ENCODE measurements around the gene CHST8. TPM values are rescaled to one million over a fixed set of nuclear protein-coding genes. Genes with fewer than 3 reads are reported as not detected.

CHST8 gene
- total RNA-seq, 1 experiment from 2014 or later = not detected

DNA sequence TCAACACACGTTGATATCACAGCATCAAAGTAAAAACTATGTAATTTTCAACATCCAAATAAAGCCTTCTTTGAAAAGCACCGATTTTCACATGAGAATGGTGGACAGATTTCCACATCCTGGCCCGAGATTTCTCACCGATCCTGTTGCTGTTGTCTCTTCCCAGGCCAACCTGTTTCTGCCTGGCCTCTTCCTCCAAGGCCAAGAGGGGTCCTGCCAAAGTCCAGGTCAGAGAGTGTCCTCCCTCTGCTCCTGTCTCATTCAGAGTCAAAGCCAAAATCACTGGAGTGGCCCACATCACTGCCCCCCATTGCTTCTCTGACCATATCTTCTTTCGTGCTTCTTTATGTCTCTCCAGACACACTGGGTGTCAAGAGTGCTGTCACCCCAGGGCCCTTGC lies 49.5 kb downstream of the CHST8 start:
- POLR2A ChIA-PET (ENCODE audit: unreplicated experiment) = no interaction called here
- H3F3A ChIP-seq (ENCODE audit: insufficient read depth, low read depth) = no peaks in the 10 kb centered on the region
- H3K4me1 ChIP-seq (replicated peaks; ENCODE audit: insufficient read depth) = no peaks in the 10 kb centered on the region
- no peak overlapping the region for H3K4me2 ChIP-seq
- H3K4me3 ChIP-seq = no peak overlapping the region
- no peaks in the 10 kb centered on the region for H3K79me2 ChIP-seq (ENCODE audit: low read depth)
- no TSS peak for BruUV-seq (replicated peaks)
- no peaks in the 10 kb centered on the region for H3K9me3 ChIP-seq (ENCODE audit: insufficient read depth, low read depth)
- CTCF ChIA-PET = no interaction called here
- no peak overlapping the region for H2AFZ ChIP-seq
- no peak for TF ChIP-seq EZH2 (IDR thresholded peaks at IDR 0.05; ENCODE audit: low read depth)
- TF ChIP-seq, protein P1, sequence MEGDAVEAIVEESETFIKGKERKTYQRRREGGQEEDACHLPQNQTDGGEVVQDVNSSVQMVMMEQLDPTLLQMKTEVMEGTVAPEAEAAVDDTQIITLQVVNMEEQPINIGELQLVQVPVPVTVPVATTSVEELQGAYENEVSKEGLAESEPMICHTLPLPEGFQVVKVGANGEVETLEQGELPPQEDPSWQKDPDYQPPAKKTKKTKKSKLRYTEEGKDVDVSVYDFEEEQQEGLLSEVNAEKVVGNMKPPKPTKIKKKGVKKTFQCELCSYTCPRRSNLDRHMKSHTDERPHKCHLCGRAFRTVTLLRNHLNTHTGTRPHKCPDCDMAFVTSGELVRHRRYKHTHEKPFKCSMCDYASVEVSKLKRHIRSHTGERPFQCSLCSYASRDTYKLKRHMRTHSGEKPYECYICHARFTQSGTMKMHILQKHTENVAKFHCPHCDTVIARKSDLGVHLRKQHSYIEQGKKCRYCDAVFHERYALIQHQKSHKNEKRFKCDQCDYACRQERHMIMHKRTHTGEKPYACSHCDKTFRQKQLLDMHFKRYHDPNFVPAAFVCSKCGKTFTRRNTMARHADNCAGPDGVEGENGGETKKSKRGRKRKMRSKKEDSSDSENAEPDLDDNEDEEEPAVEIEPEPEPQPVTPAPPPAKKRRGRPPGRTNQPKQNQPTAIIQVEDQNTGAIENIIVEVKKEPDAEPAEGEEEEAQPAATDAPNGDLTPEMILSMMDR (conservative IDR thresholded peaks at IDR 0.05) = no peak
- no peaks in the 10 kb centered on the region; the same call in 1 of the 2 replicates for H4K20me1 ChIP-seq (ENCODE audit: insufficient read depth)
- DNase-seq = no peak
- H3K36me3 ChIP-seq (ENCODE audit: low read depth) = no peaks in the 10 kb centered on the region
- H3K27ac ChIP-seq = no peak overlapping the region
- peaks cover 96% of the 10 kb centered on the region for H3K27me3 ChIP-seq (ENCODE audit: insufficient read depth, low read depth)
- intact Hi-C loops (cut with micrococcal nuclease; ENCODE audit: unreplicated experiment) = no loop called here
- no peaks in the 10 kb centered on the region for H3K9me2 ChIP-seq (ENCODE audit: insufficient read depth)

DNA sequence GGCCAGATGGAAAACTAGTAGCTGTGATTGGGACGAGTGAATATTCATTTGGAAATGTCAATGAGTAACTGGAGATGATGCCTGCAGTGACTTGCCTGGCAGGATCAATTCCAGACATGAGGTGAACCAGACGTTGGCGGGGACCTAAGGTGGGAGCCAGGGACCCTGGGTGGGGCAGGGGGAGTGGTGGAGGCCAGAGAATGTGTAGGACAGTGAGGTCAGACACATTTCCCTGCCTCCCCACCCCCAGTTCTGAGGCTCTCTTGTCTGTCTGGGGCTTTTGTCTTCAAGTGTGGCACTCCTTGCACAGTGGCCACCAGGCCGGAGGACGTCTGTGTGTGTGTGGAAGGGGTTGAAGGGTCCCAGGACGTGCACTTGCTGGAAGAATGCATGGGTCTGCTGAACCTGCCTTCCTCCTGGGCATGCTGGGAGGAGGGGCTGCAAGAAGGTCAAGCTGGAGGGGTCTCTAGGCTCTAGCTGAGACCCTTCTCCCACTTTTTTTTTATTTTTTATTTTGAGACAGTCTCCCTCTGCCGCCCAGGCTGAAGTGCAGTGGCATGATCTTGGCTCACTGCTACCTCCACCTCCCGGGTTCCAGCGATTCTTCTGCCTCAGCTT lies 51.6 kb downstream of the CHST8 start:
- Histone ChIP-seq H3F3A (ENCODE audit: insufficient read depth, low read depth) (no peaks in the 10 kb centered on the region), H3K79me2 (ENCODE audit: low read depth) (no peaks in the 10 kb centered on the region), H3K9me3 (ENCODE audit: insufficient read depth, low read depth) (no peaks in the 10 kb centered on the region), H2AFZ (no peak overlapping the region), H3K4me3 (no peak overlapping the region), H3K27ac (no peak overlapping the region), H3K9me2 (ENCODE audit: insufficient read depth) (no peaks in the 10 kb centered on the region), H4K20me1 (ENCODE audit: insufficient read depth) (no peaks in the 10 kb centered on the region; the same call in 1 of the 2 replicates), H3K36me3 (ENCODE audit: low read depth) (no peaks in the 10 kb centered on the region), H3K27me3 (ENCODE audit: insufficient read depth, low read depth) (peaks cover 79% of the 10 kb centered on the region), H3K4me2 (no peak overlapping the region), H3K4me1 (replicated peaks; ENCODE audit: insufficient read depth) (no peaks in the 10 kb centered on the region)
- no peak for DNase-seq
- no peak for TF ChIP-seq EZH2 (IDR thresholded peaks at IDR 0.05; ENCODE audit: low read depth)
- TF ChIP-seq, protein P1 (conservative IDR thresholded peaks at IDR 0.05) = no peak
- BruUV-seq (replicated peaks) = no TSS peak
- POLR2A ChIA-PET (ENCODE audit: unreplicated experiment) = no interaction called here
- intact Hi-C loops (cut with micrococcal nuclease; ENCODE audit: unreplicated experiment) = no loop called here
- CTCF ChIA-PET = no interaction called here

DNA sequence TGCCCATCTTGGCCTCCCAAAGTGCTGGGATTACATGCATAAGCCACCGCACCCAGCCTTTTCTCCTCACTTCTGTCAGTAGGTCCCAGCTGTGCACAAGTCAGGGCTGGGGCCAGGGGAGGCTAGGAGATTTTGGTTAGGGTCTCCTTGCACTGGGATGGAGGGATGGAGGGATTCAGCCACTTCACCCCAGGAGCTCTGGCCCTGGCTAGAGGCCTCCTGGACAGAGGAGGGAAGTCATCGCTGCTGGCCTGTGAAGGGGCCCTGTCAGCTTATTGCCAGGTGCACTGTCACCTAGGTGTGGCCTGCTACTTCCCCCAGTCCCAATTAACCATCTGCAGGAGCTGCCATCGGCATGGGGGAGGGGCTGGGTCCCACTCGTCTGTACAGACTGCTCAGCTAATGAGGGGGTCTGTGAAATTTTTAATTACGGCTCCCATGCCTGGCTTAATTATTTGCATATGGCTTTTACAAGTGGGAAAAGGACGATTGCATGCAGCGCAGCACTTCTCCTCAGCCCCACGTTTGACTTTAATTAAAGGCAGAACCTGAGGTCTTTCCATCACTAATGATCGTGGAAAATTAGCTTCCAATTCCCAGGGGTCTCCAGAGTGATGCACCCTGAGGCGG lies 52.4 kb downstream of the CHST8 start:
- no peak overlapping the region for H3K27ac ChIP-seq
- no peaks in the 10 kb centered on the region for H3K4me1 ChIP-seq (replicated peaks; ENCODE audit: insufficient read depth)
- no peak for DNase-seq
- TF ChIP-seq, protein P1 (conservative IDR thresholded peaks at IDR 0.05) = no peak
- no peak for TF ChIP-seq EZH2 (IDR thresholded peaks at IDR 0.05; ENCODE audit: low read depth)
- no peaks in the 10 kb centered on the region for H3K9me3 ChIP-seq (ENCODE audit: insufficient read depth, low read depth)
- no peaks in the 10 kb centered on the region for H3F3A ChIP-seq (ENCODE audit: insufficient read depth, low read depth)
- H3K9me2 ChIP-seq (ENCODE audit: insufficient read depth) = no peaks in the 10 kb centered on the region
- no peak overlapping the region for H2AFZ ChIP-seq
- peaks cover 78% of the 10 kb centered on the region for H3K27me3 ChIP-seq (ENCODE audit: insufficient read depth, low read depth)
- ChIA-PET POLR2A (ENCODE audit: unreplicated experiment) (no interaction called here), CTCF (no interaction called here)
- H3K4me2 ChIP-seq = no peak overlapping the region
- intact Hi-C loops (cut with micrococcal nuclease; ENCODE audit: unreplicated experiment) = no loop called here
- H3K79me2 ChIP-seq (ENCODE audit: low read depth) = no peaks in the 10 kb centered on the region
- no peaks in the 10 kb centered on the region; the same call in 1 of the 2 replicates for H4K20me1 ChIP-seq (ENCODE audit: insufficient read depth)
- no peaks in the 10 kb centered on the region for H3K36me3 ChIP-seq (ENCODE audit: low read depth)
- H3K4me3 ChIP-seq = no peak overlapping the region
- no TSS peak for BruUV-seq (replicated peaks)
